CD14-positive monocyte (primary cell): ENCODE results near the gene HAO1. TPM values are rescaled to one million over a fixed set of nuclear protein-coding genes. Genes with fewer than 3 reads are reported as not detected.

Experiments used
- polyA plus RNA-seq, 3 donors: library from polyadenylated mRNA; depleted of rRNA in 1 of 3; unstranded in 2 of 3; stranded (reverse) in 1 of 3; fragments of 300-500 nt in 2 of 3; fragments of >200 nt in 1 of 3; fragmentation: Illumina TruSeq in 2 of 3; gene quantifications; 1 replicate in 2 of 3; 2 replicates in 1 of 3; pipeline ENCODE4 v1.2.3, GENCODE V29; 2012 to 2021
- small RNA-seq: library from RNA; depleted of rRNA; stranded (forward); fragments of <200 nt; gene quantifications from one replicate; pipeline ENCODE3, GENCODE V24; 2012; ENCODE audit warnings: low read depth; ENCODE audit not compliant: insufficient read length

Gene HAO1
- polyA plus RNA-seq, 3 donors: not detected

Small RNAs within 50 kb of the gene (small RNA-seq; reads per million reads assigned to genes)
- gene AL021879.1: not detected

Other genes with a start within 250 kb of the HAO1 start
- gene TMX4, start 79.3 kb upstream of the HAO1 start, polyA plus RNA-seq: 10 to 100 TPM; 12.1 to 67.9 (median 55.2) TPM
- 10 to 100 TPM in 2 of 3 donors, 1 to 10 TPM in 1; 8.6 to 16.4 (median 13.2) TPM for gene PLCB1, start 191.8 kb upstream of the HAO1 start, polyA plus RNA-seq